Upper lobe of right lung (tissue), 1 donor: Measurements from ENCODE around the gene SNX21. TPM values are rescaled to one million over a fixed set of nuclear protein-coding genes. Genes with fewer than 3 reads are reported as not detected.
"Not testable (repeated sequence)": the region's sequence is repeated elsewhere in the genome, so short reads cannot be mapped to it uniquely, and the experiment has no call there.

Experiments
- ATAC-seq: fragments of 200-7000 bp; cut with Tn5 transposase; one replicate; pipeline ENCODE4 v1.9.1; 2020; ENCODE audit warnings: mild to moderate bottlenecking, moderate library complexity
- DNase-seq: peaks from one replicate; pipeline ENCODE4 v3.0.0-alpha.2; 2020
- H3K27ac ChIP-seq: fragments of 200-600 bp; one replicate; pipeline ENCODE4 v1.8.0; 2022
- H3K27me3 ChIP-seq: fragments of 200-600 bp; one replicate; pipeline ENCODE4 v1.8.0; 2022; ENCODE audit warnings: mild to moderate bottlenecking
- H3K36me3 ChIP-seq: fragments of 200-600 bp; one replicate; pipeline ENCODE4 v1.8.0; 2022
- H3K4me1 ChIP-seq: fragments of 200-600 bp; one replicate; pipeline ENCODE4 v1.8.0; 2022
- H3K4me3 ChIP-seq: fragments of 200-600 bp; one replicate; pipeline ENCODE4 v1.8.0; 2022; ENCODE audit warnings: mild to moderate bottlenecking
- H3K9me3 ChIP-seq: fragments of 200-600 bp; one replicate; pipeline ENCODE4 v1.8.0; 2022
- CTCF ChIP-seq: fragments of 200-600 bp; IDR thresholded peaks from one replicate; pipeline ENCODE4 v1.8.0; 2022; ENCODE audit warnings: antibody characterized with exemption
- intact Hi-C: fragments of 100-400 bp; cut with DNase I; formaldehyde crosslinking; loops from one replicate; pipeline ENCODE4 v1.11.0; 2022
- total RNA-seq: library from RNA; stranded (reverse); fragmentation: NEBNext Ultra II Directional; extraction: Animal tissue kit (Norgen Biotek cat#: 25700); gene quantifications from one replicate; pipeline ENCODE4 v1.2.1, GENCODE V29; 2021
- donor health status: DM: no; HTN: yes; CAD: no; lungs with severe emphysema.

Gene SNX21
- total RNA-seq, 1 donor from 2014 or later, result 23.4 TPM

GRCh38 chr20:45873409-45874103 lies 40.0 kb downstream of the SNX21 start:
- Histone ChIP-seq H3K36me3 (peaks cover 15% of the 10 kb centered on the region), H3K4me1 (no peaks in the 10 kb centered on the region), H3K27me3 (no peaks in the 10 kb centered on the region), H3K27ac (no peak overlapping the region), H3K4me3 (no peak overlapping the region), H3K9me3 (no peaks in the 10 kb centered on the region)
- DNase-seq, result no peak
- intact Hi-C loops, result no loop called here
- TF ChIP-seq CTCF, result no peak
- ATAC-seq, result no peak

- DNase-seq, H3K4me1 ChIP-seq, H3K27ac ChIP-seq, H3K27me3 ChIP-seq, H3K9me3 ChIP-seq, H3K4me3 ChIP-seq, ATAC-seq, intact Hi-C loops: not testable (repeated sequence)
- H3K36me3 ChIP-seq, result peaks cover 18% of the 10 kb centered on the region
Measured at GRCh38 chr20:45874104-45874481, 40.5 kb downstream of the SNX21 start.

- Histone ChIP-seq H3K36me3 (peaks cover 18% of the 10 kb centered on the region), H3K4me1 (no peaks in the 10 kb centered on the region), H3K27ac (no peak overlapping the region), H3K27me3 (no peaks in the 10 kb centered on the region), H3K9me3 (no peaks in the 10 kb centered on the region), H3K4me3 (no peak overlapping the region)
- no peak for DNase-seq
- intact Hi-C loops, result no loop called here
- no peak for ATAC-seq
- TF ChIP-seq CTCF, result no peak
Measured at GRCh38 chr20:45874576-45874975, 41.0 kb downstream of the SNX21 start.

- intact Hi-C loops, result no loop called here
- H3K36me3 ChIP-seq, result peaks cover 27% of the 10 kb centered on the region
- ATAC-seq (no peak), DNase-seq (no peak)
- TF ChIP-seq CTCF, result no peak
- no peak overlapping the region for H3K4me3 ChIP-seq
- no peak overlapping the region for H3K27ac ChIP-seq
- H3K27me3 ChIP-seq, result no peaks in the 10 kb centered on the region
- H3K4me1 ChIP-seq, result peaks cover 13% of the 10 kb centered on the region
- H3K9me3 ChIP-seq, result no peaks in the 10 kb centered on the region
Measured at GRCh38 chr20:45878076-45878761, 44.6 kb downstream of the SNX21 start.

GRCh38 chr20:45880988-45881788 lies 47.6 kb downstream of the SNX21 start, which contains the start of gene ZSWIM1:
Gene ZSWIM1 (plus strand): TSS chr20:45881227. CDS start chr20:45882593, 1,366 bp downstream.
- peak; percentile 99 for ATAC-seq
- DNase-seq, result peak; percentile 99
- intact Hi-C loops, result no loop called here
- Histone ChIP-seq H3K9me3 (no peaks in the 10 kb centered on the region), H3K27me3 (no peaks in the 10 kb centered on the region), H3K4me1 (peaks cover 13% of the 10 kb centered on the region), H3K27ac (peak within 1 kb of the TSS; percentile 83), H3K36me3 (peaks cover 34% of the 10 kb centered on the region), H3K4me3 (peak within 1 kb of the TSS; percentile 80)
- TF ChIP-seq CTCF, result no peak
